Ammon's horn (tissue), 1 donor: ENCODE results near the gene KLHL34.

Experiments
- DNase-seq: peaks from one replicate; pipeline ENCODE4 v3.0.0-alpha.2; 2016; ENCODE audit warnings: low spot score

The KLHL34 gene

DNA sequence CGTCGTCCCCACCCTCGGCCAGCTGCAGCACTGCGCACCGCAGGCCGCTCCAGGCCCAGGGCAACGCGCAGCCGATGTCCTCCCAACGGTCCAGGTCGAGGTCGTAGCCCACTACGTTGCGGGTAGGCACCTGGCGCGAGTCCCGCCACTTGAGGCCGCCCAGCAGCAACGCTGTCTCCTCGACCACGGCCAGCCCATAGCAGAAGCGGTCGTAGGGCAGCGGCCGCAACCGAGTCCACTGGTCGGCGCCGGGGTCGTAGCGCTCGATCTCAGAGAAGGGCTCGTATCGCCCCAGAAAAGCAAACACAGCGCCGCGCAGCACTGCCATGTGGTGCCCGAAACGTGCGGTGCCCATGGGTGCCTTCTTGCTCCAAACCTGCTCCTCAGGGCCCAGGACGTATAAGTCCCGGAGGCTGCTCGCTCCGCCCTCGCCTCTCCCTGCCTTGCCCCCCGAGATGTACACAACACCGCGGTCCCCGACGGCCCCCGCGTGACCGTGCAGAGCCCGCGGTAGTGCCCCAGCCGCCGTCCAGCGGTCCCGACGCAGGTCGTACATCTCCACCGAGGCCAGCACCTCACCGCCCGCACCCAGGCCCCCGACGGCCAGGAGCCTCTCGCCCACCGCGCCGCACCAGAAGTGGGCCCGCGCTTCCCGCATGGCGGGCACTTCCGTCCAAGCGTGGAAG lies 2.1 kb downstream of the KLHL34 start:
- DNase-seq: no peak

DNA sequence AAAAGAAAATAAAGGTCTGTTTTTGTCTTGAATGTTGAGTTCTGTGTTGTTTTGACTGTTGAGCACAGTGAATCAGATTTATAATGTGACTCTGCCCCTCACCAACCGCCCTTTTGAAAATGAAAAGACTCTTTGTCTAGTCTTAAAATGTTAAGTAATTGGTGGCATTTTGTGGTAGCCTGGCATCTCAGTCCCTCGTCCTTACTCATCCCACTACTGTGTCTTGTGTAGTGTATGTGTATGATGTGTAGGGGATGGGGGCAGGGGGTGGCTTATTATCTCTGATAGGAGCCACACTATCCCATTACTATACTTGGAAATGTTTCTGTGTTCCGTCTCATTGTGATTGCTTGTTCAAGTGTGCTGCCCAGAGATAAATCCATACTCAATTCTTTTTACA lies 12.2 kb downstream of the KLHL34 start:
- DNase-seq: no peak

DNA sequence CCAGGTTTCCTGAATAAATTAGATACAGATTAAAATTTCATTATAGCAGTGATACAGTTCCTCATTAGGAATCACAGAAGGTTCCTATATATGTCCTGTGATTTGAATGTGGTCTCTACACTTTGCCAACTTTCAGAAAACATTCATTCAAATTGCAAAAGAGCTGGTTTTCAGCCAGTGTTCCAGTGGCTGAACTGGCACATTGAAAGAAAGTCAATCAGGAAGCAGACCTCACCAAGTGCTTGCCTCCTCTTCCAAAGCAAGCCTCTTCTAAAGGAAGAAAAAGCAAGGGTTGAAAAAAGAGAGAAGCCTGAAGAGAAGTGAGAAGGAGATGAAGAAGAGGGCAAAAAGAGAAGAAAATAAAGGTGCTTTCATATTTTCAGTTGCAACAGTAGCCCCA lies 12.7 kb downstream of the KLHL34 start:
- no peak for DNase-seq

DNA sequence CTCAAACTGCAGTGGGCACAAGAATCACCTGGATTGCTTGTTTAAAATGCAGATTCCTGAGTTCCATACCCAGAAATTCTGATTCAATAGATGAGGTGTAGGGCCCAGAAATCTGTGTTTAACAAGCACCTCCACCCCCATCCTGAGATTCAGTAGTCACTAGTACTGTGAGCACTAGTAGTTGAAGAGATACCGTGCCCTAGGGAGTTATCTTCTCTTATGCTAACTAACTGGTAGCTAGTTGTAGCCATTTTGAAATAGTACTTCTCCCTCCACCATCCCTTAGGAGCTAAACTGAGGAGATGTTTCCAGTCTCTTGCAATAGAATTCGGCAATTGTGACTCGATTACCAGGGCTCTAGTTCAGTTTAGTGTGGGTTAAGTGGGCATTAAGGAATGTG lies 18.4 kb downstream of the KLHL34 start:
- no peak for DNase-seq

DNA sequence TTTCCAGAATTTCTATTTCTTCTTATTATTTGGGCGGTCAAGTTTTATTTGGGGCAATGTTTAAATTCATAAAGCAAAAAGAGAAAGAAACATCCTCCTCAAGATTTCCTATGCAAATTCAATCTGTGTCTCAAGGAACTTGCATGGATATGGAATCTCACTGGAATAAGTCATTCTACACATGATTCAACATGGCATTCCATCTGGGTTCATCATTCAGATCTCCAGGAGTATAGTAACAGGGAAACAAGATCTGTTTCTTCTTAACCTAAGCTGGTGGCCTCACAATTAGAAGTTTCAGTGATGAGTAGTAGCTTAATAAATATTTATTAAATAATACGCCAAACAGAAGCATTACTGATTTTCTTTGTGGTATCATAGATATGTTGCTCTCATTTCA lies 19.8 kb downstream of the KLHL34 start:
- DNase-seq: no peak

DNA sequence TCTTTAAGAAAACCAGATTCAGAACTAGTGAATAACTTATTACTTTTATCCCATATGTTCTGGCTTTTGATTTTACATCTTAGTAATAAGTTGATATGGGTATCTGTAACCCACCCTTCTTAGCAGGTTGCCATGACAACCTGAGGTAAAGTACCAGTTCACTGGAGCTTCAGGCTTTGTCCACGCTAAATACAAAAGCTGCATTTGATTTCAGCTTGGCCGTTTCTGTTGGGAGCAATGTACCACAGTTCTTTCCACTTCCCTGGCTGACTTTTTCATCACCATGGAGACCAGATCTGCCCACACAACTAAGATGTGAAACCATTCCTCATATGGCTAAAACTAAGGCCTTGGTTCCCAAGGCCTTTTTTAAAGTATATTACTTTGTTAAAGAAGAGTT lies 26.1 kb downstream of the KLHL34 start:
- DNase-seq: peak; percentile 27

DNA sequence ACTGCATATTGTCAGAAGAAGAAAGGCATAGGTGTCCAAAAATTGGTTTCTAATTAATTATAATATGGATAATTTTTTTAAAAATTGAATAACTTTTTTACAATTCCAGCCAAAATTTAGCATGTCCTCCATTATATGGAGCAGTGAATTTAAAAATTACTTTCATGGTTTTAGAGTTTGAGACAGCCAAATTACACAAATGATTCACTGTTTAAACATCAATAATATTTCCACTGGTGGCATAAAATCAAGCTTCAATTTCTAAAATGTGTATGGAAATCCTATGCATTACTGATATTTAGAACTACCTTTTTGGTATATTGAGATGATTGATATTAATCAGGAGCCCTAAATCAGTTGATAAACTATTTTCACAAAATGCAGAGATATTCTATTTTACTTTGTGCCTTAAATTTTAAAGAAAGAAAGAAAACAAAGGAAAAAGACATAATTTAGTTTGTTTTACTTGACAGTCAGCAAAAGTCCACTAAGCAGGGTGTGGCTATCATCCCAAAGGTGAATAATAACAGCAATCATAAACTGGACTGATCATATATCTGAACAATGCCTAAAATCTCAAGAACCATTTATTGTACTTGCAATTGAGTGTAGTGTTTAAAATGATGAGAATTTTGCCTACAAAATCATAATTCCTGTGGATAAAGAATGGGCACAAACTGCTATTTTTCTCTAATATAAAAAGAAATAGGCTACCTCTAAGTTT lies 34.2 kb downstream of the KLHL34 start:
- no peak for DNase-seq

DNA sequence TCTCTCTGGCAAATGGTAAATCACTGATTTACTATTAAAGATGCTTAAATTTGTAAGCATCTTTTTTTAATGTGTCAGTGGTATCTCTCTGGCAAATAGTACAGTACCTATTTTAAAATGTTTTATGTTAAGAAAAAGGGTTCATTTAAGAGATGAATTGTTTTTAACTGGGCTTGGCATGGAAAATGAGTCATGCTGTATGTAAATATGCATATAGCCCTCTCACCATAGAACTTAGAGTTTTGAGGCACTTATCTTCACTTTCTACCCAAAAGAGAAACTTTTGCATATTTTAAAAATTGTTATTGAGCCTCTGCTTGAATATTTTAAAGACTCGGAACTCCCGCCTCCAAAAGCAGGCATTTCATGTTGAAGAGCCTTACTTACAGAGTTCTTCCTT lies 37.9 kb downstream of the KLHL34 start:
- no peak for DNase-seq

DNA sequence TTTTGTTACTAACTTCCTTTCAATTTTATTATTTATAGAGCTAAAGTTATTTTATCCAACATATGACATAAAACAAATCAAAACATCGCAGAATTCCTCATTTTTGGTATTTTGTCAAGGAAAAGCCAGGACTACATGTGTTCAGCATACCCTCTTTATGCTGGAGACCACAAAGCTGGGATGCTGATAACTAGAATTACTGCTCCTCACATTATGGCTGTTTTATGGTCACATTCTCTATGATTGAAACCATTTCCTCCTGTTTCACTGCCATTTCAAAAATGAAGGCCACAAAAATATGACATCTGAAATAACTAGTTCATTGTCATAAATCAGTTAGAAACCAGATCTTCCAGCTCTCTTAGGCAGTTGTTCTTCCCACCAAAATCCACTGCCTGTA lies 41.7 kb downstream of the KLHL34 start:
- no peak for DNase-seq

DNA sequence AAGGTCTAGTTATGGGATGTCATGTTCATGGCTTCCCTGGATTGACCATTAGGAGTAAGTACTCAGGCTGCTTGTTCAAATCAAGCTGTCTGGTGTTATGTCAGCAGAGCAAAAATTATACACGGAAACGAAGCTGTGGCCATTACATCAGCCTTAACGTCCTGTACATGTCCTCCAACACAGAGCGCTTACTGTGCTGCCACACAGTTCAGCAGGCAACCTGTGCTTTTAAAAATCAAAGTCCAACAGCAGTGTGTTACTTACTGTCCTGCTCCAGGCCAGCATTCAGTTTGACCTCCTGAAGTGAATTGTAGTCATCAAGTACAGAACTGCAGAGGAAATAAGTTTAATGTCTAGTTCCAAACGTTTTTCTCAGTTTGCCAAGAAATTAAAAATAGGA lies 46.0 kb downstream of the KLHL34 start:
- no peak for DNase-seq

DNA sequence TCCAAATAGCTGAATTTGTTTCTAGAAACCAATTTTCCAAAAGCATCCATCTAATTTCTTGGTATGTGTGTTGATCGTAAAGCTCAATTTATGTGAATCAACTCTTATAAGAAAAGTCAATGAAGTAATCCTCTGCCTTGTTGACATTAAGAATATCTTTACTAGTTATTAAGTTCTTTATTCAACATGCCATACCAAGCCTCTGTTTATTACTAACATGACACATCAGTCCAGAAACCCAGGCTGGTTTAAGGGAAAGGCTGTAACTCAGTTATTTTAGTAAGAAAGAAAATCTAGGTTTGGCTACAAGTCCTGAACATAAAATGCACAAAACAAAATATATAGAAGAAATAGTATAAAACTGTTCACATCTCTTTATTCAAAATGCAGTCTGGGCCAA lies 48.0 kb downstream of the KLHL34 start:
- DNase-seq: no peak

DNA sequence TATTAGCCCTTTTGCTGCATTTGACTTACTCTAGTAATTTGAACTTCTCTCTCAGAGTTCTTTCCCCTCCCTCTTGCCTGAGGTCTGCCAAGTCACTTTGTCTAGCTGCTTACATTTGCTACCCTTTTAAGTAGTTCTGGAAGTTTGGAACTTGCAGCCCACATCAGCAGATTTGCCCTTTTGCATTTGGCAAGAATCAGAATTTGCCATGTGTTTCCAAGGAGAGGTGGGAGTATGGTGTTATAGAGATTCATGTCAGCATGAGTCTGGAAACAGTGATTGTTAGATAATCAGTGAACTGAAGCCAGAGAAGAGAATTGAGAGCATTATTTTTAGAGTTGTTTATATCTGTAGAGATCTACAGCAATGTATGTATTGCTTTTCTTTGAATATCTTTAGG lies 52.1 kb downstream of the KLHL34 start:
- peak; percentile 38 for DNase-seq
